ENCODE measurements around the gene ROCK1.

The ROCK1 gene

DNA sequence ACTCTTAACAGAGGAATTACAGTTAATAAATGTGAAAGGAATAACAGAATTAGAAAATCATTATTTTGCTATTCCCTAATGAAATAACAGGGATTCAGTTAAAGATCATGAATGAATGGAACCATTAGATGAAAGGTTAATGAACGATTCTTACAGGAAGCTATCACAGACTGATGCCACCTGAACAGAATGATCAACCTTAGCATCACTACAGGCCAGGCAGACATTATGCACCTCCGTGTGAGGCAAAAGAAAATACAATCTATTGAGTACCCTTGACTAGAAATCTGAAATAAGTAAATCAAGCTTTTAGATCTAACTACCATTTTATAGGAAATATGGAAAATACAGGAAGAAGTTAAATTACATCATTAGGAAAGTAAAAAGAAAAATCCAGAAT is 10.4 kb downstream of the ROCK1 start:
- no peak for DNase-seq

DNA sequence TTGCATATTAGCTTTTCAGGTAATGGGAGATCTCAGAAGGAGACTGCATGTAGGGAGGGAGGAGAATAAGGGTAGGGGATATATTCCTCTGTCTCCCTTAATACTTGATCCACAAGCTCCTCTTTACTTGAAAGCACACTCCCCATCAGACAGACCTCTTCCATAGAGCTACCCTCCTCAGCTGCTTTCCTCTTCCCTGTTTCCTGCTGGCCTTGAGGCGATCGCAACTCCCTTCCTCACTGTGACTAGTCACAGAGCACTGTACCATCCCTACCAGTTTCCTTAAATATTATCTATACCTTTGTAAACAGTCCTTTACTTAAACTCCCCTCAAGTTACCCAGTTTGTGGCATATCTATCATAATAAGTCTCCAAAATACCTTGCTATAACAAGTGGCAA is 10.9 kb downstream of the ROCK1 start:
- no peak for DNase-seq

DNA sequence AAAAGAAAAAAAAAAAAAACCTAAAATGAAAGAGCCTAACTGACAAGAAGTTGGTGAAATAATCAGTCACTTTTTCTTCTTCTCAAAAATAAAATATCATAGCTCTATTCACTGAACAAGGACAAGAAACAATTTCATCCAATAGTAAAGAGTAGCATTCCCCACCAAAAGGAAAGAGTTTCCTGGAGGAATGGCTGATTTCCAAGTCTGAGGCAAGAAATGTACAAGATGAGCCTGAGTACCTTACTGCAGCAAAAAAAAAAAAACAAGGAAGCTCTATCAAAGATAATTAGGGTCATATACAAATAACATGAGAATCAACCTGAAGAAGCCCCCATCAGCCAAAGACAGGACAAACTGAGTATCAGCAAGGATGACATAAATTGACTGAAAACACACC is 11.5 kb downstream of the ROCK1 start:
- DNase-seq = no peak

DNA sequence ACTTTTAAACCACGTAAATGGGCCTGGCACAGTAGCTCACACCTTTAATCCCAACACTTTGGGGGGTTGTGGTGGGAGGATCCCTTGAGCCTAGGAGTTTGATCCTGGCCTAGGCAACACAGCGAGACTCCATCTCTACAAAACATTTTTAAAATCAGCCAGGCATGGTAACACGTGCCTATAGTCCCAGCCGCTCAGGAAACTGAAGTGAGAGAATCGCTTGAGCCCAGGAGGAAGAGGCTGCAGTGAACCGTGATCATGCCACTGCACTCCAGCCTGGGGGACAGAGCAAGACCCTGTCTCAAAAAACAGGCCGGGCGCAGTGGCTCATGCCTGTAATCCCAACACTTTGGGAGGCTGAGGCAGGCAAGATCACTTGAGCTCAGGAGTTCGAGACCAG is 12.2 kb downstream of the ROCK1 start:
- DNase-seq = no peak

DNA sequence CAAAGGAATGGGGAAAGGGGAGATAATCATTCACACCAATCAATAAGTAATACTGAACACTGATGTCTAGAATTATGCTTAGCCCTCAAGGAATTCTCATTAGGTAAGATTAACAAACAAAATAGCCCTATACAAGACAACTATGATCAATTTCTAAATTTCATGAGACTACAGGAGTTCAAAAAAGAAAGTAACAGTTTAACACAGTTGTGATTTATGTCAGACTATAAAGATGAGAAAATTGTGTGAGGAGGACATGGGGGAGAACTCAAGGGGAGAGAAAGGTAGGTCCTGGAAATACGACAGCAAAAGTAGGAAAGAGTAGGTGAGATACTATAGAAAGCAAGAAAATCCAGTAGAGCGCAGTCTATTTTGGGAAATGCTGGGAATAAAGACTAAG is 14.9 kb downstream of the ROCK1 start:
- DNase-seq = no peak

DNA sequence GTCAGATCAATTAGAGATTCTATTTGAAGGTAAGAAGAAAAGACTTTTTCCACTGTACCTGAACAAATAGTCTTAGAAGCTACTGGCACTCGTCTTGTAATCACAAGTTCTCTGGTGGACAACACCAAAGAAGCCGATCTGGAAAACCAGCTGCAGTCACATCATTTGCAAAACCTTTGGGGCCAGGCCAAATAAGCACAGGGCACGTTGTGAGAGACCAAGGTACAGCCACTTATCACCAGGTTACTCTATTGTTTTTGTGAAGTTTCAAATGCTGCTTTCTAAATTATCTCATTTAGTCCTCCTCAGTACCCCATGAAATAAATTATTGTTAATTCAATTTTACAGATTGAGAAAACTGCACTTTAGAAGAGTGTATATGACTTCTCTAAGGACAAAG is 18.5 kb downstream of the ROCK1 start:
- DNase-seq = no peak

DNA sequence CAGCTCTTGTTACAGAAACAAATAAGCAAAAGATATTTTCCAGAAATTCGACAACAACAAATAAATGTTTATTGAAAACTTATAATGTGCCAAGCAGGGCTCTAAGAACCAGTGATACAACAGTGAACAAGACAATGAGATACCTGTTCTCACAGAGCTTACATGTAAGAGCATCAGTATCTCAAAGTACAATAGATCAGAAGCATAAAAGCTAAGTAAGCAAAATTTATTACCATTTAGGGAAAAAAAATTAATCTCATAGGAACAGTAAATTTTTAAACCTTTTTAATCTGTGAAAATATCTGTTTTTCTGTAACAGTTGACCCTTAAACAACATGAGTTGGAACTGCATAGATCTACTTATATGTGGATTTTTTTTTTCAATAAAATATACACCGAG is 20.9 kb downstream of the ROCK1 start:
- no peak for DNase-seq

DNA sequence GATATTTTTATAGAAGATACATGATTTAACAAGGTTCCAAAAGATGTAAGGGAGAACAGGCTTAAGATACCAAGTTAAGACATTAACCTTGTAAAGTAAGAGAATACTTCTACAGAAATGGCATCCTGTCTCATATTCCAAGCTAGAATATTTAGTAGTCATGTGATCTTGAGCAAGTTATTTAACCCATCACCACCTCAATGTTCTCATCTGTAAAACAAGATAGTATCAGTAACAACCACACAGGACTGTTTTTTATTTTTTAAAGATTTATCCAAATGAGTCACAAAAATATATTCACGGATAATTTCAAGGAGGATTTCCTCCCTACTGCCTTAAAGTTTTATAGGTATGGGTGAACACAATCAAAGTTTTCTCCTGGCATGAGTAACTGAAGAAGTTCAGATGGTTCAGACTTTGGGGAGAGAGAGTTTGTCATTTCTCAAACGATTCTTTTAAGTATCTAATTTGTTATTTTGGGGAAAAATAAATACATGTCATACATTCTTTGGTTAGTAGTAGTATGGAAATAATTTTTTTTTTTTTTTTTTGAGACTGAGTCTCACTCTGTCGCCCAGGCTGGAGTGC is 25.9 kb downstream of the ROCK1 start:
- no peak for DNase-seq

DNA sequence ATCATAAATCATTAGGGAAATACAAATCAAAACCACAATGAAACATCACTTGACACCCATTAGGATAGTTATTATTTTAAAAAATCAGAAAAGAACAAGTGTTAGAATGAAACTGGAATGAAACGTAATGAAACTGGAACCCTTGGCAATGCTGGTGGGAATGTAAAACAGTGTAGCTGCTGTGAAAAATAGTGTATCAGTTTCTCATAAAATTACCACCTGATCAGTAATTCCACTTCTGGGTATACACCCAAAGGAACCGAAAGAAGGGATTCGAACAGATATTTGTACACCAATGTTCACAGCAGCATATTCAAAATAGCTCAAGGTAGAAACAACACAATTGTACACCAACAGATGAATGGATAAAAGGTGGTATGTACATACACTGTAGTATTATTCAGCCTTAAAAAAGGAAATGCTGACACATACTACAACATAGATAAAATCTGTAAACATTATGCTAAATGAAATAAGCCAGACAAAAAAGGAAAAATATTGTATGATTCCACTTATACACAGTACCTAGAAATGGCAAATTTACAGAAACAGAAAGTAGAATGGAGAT is 27.0 kb downstream of the ROCK1 start:
- peak; percentile 7 for DNase-seq

DNA sequence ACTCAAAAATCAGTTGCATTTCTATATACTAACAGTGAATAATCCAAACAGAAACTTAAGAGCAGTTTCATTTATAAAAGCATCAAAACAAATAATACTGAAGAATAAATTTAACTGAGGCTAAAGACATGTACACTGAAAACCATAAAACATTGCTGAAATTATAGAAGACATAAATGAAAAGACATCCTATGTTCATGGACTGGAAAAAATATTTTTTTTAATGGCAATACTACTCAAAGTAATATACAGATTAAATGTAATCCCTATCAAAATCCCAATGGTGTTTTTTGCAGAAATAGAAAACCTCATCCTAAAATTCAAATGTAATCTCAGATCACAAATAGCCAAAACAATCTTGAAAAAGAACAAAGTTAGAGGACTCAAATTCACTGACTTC is 28.6 kb downstream of the ROCK1 start:
- DNase-seq = no peak

DNA sequence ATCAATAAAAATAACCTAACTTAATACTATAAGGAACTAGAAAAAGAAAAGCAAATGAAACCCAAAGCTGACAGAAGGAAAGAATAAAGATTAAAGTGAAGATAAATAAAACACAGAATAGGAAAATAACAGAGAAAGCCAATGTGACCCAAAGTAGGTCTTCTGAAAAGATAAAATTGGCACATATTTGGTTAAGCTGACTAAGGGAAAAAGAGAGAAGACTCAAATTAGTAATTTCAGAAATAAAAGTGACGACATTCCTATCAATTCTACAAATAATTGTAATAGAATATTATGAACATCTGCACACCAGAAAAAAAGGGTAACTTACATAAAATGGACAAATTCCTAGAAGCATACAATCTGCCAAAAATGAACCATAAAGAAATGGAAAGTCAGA is 30.2 kb downstream of the ROCK1 start:
- no peak for DNase-seq

DNA sequence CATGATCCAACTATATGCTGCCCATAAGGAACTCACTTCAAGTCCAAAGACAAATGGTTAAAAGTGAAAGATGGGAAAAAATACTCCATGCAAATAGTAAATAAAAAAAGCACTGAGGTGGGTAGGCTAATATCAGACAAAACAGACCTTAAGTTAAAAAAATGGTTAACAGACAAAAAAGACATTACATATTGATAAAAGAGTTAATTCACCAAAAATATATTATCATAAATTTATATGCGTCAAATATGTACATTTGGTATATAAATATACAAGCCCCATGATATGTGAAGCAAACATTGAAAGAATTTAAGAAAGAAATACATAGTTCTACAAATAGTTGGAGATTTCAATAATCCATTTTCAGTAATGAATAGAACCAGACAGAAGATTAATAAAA is 31.0 kb downstream of the ROCK1 start:
- no peak for DNase-seq

DNA sequence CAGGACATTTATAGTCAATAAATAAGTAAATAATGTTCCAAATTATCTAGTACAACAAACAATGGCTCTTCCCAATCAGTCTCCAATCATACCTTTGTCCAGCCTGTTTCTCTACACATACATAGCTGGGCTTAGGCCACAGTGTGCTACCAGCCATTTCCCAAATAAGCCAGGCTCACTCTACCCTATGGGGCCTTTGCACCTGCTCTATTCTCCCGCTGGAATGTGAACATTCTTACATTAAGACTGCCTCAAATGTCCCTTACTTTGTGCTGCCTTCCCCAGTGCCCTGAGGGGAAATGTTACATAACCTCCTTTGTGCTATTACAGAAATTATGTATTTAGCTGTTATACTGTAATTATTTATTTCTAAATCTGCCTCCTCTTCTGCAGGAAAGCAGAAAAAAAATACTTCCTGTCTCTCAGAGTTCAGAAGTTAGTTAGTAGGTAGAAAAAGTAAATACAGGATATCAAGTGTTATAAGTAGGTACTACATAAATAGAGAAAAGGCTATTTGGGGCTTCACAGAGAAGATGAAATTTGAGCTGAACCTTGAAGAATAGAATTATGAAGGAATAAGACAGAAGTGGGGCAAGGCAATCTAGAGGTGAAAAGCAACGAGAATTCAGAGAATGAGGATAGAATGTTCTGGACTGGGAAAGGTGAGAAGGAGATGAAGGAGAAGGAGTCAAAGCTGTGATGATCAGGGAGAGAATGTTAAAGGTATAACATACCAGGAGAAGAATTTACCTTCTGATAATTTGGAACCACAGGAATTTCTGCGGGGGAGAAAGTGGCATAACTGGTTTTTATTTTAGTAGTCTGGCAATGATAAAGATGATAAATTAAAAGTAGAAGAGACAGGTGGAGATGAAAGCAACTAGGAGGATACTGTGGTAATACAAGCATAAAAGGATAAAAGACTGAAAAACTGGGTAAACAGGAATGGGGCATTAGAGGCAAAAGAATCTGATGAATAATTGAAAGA is 37.0 kb downstream of the ROCK1 start:
- DNase-seq = no peak

DNA sequence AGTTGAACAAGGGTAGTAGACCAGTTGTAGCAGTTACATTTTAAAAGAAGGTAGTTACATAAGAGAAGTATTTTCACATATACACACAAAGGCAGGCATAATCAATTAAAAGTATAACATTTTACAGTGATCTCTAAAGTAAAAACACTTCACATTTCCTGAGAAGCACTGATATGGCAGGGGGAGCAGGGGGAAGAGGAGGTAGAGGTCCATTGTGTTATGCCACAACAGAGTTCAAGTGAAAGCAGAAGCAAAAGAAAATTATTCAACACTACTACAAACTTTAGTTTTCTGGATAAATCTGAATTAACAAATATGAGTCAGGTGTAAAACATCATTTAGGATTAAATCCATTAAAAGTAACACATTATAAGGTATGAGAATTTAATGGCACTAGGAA is 38.4 kb downstream of the ROCK1 start:
- no peak for DNase-seq

DNA sequence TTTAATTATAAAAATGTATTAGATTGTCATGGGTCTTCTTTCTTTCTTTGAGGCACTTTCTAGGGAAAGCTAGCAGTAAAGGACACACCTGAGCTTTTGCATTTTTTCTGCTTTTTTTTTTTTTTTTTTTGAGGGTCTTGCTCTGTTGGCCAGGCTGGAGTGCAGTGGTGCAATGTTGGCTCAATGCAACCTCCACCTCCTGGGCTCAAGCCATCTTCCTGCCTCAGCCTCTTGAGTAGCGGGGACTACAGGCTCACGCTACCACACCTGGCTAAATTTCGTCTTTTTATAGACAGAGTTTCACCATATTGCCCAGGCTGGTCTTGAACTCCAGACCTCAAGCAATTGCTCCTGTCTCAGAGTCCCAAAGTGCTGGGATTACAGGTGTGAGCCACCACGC is 40.5 kb downstream of the ROCK1 start:
- DNase-seq = no peak

DNA sequence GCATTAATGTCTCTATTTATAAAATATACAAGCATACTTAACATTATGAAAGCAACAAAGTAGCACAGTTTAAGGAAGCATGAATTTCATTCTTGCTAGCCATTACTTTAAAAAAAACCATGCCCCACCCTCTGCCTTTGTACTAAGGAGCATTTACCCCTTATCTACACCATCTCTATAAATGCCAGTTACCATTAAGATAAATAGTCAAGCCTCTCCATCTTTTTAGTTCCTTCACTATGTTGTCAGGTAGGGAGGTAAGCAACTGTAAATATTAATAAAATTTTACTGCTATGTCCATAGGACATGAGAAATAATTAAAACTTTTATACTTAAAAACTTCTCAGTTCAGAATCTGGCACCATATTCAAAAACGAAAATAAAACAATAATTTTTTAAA is 42.1 kb downstream of the ROCK1 start:
- no peak for DNase-seq

DNA sequence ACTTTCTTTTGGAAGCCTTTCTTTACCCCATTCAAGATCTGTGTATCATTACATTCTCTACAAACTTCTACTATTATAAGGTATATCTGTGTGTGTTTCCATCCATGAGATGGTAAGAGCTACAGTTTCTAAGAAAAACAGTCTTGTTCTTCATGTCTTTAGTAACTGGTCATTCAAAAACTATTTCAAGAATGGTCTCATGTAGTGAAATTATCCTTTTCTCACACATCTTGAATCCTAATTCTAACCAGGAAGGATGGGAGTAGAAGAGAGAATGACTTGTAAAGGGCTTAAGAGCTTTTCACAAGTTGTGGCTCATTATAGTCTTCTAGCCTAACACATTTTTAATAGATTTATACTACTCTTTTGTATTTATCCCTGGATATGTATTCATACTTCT is 47.3 kb downstream of the ROCK1 start:
- no peak for DNase-seq

DNA sequence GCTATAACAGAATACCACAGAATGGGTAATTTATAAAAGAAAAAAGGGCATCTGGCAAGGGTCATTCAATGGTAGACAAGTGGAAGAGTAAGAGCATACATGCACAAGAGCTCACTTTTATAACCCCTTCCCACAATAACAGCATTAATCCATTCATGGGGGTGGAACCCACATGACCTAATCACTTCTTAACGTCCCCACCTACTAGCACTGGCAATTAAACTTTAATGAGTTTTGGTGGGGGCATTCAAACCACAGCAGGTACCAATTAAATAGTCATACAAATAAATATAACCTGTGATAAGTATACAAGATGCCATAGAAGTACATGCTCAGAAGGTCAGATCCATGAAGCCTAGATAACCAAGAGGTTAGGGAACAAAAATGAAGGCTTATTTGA is 48.6 kb downstream of the ROCK1 start:
- no peak for DNase-seq

DNA sequence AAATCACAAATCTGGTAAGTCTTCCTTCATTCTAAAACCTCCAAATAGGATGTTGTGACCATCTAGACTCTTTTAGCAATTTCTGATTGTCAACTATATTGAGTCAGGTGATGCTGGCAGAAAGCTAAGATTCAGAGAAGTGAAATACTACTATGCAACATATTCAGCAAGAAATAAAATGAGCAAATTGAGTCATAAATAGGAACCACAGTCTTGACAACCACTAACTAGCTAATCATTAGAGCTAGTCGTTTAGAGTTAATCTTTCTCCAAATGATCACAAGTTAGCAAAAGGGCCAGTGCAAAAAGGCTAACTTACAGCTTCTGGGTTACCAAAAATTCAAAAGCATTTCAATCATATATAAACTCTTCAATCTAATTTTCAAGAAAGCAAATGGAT is 54.5 kb downstream of the ROCK1 start:
- no peak for DNase-seq

DNA sequence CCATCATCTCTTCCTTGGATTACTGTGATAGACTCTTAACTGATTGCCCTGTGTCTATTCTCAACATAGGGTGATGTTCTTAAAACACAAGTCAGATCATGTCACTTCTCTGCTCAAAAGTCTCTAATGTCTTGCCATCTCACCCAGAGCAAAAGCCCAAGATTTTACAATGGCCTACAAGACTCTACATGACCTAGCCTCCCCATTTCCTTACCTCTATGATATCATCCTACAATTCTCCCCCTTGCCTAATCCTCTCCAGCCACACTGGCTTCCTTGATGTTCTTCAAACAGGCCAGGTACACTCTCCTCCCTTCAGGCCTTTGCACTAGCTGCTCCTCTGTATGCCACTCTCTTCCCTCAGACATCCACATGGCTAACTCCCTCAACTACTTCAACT is 55.1 kb downstream of the ROCK1 start:
- DNase-seq = no peak

DNA sequence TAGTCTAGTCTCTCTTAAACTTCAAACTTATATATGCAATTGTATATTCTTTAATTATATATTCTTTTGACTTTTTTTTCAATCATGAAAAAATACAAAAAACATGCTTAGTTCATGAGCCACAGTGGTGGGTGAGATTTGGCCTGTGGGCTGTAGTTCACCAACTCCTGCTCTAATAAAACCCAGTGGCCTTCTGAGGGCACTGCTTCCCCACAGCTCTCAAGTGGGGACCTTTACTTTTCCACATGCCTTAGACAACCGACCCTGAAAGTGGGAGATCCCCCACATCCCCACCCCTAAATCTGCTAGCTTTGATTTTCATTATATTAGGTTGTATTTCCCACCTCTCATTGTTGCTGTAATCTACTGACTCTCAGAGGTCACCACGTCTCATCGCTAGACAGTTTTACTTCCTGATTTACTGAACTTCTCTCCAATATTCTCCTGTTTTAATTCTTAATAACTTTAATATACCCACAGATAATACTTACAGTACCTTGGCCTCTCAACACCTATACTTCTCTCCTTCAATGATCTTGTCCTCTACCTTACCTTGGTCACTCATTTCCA is 57.3 kb downstream of the ROCK1 start:
- no peak for DNase-seq

DNA sequence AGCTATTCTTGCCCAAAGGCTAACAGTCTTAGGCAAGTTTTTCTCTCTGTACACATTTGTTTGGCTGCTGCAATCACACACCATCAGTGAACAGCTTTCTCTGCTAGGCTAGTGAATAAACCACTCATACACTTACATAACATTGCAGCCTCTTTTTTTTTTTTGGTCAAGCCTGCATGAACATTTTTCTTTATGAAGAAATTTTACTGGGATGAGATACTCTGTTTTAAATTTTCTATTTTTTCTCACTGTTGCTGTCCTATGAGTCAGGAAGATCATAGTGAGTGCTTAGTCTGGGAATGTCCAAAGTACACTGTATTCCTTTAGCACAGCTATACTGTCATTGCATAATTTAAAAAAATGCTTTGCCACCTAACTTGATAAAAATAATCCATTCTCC is 58.5 kb downstream of the ROCK1 start:
- DNase-seq = no peak

DNA sequence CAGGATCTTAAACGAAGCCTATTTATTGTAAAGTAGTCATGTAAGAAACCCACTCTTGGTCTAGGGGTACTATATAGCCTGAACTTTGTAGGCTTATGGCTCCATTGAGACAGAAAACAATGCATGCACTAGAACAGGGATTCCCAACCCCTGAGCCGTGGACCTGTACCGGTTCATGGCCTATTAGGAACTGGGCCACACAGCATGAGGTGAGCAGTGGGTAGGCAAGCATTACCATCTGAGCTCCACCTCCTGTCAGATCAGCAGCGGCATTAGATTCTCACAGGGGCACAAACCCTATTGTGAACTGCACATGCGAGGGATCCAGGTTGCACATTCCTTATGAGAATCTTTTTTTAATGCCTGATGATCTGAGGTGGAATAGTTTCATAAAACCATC is 59.2 kb downstream of the ROCK1 start:
- no peak for DNase-seq

DNA sequence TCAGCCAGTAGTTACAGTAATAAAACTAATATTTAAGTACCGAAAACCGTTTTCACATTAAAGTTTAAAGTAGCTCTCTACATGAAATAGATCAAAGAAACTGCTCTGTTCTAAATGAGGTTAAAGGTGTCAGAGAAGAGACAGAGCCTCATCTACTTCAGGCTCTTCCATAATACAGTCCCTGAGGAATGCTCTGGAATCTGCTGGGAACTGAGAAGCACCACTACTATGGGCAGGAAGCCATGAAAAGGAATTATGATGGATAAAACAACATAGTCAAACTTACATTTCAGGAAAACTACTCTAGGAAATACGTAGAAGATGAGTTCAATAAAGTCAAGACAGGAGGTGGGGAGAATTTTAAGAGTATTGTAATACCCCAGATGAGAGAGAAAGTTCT is 60.0 kb downstream of the ROCK1 start:
- DNase-seq = no peak

Data from activated CD4-positive, alpha-beta T cell treated with anti-CD3 and anti-CD28 coated beads, Interleukin-2, Interleukin-6, amounts not matched to agents 100 ng/mL and 50 ng/mL, durations not matched to agents 16 hours and 8 hours (primary cell).